HG03280 (cell line): ENCODE data around the gene OR2A12.
"Not testable (repeated sequence)": the region's sequence is repeated elsewhere in the genome, so short reads cannot be mapped to it uniquely, and the experiment has no call there.

ENCODE experiments used
- ATAC-seq: cut with Tn5 transposase; IDR thresholded peaks from one replicate; pipeline ENCODE4 v1.9.1; 2021; ENCODE audit warnings: mild to moderate bottlenecking, moderate library complexity; ENCODE audit not compliant: unreplicated experiment

The OR2A12 gene

DNA sequence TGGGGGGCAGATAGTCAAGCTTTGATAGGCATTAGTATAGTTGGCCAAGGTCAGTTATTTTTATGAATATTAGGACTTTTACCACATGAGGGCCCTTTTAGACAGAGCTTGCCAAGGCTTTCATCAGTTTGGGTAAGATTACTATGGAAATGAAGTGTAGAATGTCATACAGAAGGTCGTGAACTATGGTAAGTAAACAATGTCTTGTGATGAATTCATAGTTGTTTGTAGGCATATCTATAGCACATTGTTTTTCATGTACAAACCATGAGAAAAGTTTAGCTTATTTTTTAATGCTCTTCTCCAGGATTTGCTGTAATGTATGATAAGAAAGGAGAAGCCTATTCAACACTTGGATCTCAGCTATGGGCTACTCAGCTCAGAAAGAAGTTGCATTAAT is 27.6 kb downstream of the OR2A12 start:
- ATAC-seq = no peak

DNA sequence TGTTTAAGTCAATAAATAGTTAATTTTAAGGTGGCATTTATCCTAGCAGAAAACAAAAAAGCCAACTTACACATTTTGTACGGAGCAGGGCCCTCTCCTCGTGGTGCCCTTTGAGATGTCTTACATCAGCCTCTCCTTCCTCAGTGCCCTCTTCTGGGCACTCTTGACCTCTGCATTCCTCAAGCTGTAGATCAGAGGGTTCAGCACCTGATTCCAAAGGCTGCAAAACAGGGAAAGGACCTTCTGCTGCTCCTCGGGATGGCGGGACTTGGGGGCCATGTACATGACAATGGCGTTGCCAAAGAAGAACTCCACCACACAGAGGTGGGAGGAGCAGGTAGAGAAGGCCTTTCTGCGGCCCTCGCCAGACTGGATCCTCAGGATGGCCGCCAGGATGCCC is 32.3 kb downstream of the OR2A12 start:
- ATAC-seq = no peak

DNA sequence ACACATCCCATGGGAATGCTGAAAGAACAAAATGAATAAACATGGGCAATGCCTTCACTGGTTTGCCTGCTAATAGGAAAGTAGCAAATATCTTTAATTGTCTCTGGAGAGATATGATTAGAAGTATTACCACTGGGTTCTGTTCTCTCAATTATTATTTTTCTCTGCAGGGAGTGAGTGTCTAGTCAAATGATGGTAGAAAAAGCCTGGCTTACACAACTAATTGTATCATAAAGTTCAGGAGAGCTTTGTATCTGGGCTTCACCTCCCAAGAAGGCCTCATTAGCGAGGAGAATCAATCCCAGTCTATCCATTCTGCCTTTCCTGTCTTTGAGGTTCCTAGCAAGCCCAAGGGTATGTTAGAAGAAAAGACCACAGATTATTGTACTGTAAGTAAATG is 36.8 kb downstream of the OR2A12 start, which contains the start of gene OR2A14:
OR2A14 (plus strand) TSS at position 301 of the 400 bp plus-strand sequence. CDS start 5,937 bp downstream, outside the sequence.
- no peak for ATAC-seq

DNA sequence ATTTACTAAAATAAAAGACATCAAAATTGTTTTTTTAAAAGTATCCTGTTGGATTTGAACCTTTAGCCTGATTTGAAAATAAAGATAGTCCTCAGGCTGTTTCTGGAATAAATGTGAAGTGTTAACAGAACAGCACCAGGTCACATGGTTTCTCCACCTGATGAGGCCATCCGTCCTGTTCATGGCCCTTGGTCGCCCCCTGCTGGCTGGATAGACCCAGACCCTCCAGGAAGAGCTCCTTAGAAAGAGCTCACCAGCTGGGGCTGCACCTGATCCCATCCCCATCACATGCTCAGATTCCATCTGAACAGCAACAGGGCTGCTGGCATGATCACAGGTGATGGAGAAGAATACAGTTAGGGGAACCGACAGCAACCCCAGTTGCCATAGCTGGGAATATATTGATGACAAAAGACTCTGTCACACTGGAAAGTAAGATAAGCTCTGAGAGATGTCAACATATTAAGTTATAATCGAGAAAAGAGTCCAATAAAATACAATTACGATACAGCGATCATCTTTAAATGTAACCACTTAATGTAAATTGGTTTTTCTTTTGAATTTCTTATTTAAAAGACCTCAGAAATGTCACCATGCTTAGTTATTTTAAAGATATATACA is 41.7 kb downstream of the OR2A12 start:
- ATAC-seq = peak; percentile 100

DNA sequence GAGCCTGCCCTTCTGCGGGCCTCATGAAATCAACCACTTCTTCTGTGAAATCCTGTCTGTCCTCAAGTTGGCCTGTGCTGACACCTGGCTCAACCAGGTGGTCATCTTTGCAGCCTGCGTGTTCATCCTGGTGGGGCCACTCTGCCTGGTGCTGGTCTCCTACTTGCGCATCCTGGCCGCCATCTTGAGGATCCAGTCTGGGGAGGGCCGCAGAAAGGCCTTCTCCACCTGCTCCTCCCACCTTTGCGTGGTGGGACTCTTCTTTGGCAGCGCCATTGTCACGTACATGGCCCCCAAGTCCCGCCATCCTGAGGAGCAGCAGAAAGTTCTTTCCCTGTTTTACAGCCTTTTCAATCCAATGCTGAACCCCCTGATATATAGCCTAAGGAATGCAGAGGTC is 43.5 kb downstream of the OR2A12 start:
- ATAC-seq = not testable (repeated sequence)

DNA sequence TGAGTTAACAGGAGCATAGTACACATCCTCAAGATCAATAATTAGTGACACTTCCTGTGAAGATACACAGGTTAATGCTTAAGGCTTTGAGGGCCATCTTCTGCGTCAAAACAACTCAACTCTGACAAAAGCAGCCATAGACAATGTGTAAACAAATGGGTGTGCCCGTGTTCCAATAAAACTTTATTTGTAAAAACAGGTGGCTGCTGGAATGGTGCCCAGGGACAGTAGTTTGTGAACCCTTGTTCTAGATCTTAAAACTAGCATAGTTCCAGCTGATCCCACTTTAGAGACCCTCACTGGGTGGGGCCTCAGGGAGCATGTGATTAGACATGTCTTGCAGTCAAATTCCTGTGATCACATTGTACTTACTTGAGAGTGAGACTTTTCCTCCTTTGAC is 44.7 kb downstream of the OR2A12 start:
- no peak for ATAC-seq

DNA sequence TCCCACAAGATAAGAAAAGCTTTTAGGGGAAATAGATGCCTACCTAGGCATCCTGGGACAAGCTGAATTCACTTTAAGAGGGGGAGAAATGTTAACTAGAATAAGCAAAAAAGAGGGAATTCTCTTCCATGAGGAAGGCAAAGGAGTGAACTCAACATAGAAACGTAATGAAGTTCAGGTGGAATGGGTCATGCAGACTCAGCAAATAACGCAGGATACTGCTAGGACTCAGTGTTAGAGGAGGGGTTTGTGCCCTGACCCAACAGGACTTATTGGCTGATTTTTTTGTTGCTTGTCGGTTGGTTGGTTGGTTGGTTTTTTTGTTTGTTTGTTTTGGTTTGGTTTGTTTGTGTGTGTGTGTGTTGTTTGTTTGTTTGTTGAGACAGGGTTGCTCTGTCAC is 46.2 kb downstream of the OR2A12 start:
- ATAC-seq = no peak

DNA sequence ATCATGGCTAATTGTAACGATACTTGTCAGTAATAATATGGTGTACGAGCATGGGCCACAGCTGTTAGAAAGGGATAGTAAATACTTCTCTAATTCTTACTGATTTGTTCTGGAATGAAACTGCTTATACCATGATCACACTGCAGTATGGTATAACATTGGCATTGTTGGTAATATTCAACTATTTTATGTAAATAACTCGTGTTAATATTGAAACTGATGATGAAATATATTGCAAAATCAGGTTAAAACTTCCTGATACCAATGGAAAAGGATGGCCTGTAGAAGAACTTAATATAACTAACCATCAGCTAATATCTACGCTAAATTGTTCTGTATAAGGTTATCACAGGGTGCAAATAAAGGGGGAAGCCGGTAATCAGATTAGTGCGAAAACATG is 47.2 kb downstream of the OR2A12 start:
- ATAC-seq = no peak

DNA sequence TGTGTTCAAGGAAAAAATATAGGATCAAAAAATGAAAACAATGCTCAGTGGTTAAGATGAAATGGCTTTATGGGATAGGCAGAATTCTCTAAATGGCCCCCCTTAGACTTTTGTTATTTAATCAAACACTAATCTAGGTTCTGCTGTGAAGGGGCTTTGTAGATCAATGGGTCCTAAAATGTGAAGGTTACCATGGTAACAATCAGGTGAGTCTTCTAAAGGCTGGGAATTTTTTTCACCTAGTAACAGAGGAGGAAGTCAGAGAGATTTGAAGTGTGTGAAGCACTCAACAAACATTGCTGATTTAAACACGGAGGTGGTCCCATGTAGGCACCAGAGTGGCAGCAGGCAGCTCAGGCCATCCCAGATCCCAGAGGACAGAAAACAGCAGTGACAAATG is 48.0 kb downstream of the OR2A12 start:
- no peak for ATAC-seq

DNA sequence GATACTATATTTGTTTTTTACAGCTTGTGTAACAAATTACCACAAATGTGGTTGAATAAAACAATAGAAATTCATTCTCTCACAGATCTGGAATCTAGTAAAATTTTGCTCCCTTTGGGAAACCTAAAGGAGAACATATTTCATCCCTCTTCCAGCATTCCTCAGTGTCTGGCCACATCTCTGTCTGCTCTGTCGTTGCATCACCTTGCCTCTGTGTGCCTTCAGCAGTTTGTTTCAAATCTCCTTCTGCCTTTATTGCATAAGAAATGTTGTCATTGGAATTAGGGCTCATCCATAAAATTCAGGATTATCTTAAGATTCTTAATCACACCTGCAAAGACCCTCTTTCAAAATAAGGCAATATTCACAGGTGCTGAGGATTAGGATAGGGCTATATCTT is 51.4 kb downstream of the OR2A12 start:
- no peak for ATAC-seq

DNA sequence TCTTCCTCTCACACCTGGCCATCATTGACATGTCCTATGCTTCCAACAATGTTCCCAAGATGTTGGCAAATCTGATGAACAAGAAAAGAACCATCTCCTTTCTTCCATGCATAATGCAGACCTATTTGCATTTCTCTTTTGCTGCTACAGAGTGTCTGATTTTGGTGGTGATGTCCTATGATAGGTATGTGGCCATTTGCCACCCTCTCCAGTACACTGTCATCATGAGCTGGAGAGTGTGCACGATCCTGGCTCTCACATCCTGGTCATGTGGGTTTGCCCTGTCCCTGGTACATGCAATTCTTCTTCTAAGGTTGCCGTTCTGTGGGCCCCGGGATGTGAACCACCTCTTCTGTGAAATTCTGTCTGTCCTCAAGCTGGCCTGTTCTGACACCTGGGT is 56.1 kb downstream of the OR2A12 start:
- ATAC-seq = no peak

DNA sequence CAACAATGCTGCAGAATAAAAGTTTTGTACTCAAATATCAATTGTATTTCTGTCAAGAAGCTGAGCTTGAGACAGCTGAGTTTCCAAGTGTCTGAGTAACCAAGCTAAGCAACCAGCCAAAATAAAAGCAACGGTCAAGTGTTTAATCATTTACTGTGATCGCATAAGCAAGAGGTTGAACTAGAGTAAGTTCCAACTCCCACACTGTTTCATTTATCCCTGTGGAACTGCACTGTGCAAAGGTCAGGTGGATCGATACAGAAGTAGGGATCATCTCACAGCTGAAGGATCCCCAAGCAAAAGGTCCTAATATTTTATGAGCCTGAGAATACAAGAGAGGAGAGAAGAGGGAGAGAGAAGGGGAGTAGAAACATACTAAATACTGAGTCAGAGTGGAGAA is 58.3 kb downstream of the OR2A12 start:
- ATAC-seq = no peak

DNA sequence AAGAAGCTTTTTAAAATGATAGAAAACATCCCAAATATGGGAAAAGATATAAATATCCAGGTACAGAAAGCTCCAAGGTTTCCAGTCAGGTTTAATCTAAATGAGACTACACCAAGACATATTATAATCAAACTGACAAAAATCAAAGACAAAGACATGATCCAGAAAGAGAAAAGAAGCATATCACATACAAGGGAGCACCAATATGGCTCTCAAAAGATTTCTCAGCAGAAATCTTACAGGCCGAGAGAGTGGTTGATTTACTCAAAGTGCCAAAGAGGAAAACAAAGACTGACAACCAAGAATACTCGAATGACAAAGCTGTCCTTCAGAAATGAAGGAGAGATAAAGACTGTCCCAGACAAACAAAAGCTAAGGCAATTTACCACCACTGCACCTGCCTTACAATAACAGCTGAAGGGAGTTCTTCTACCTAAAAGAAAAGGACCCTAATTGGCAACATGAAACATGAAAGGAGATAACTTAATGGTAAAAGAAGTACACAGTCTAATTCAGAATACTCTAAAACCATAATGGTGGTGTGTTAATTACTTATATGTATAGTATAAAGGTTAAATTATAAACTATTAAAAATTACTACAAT is 62.2 kb downstream of the OR2A12 start:
- no peak for ATAC-seq
